Hepatocyte (in vitro differentiated cells): ENCODE results near the gene B3GAT1. TPM values are rescaled to one million over a fixed set of nuclear protein-coding genes. Genes with fewer than 3 reads are reported as not detected.
"Not testable (repeated sequence)": the region's sequence is repeated elsewhere in the genome, so short reads cannot be mapped to it uniquely, and the experiment has no call there.

Experiments used
- DNase-seq: peaks from one replicate; pipeline ENCODE4 v3.0.0-alpha.2; 2016; ENCODE audit warnings: low spot score
- H2AFZ ChIP-seq: fragments of 200-600 bp; sonication (generic); 2 replicates; pipeline ENCODE4 v1.6.0; 2016; ENCODE audit warnings: antibody characterized with exemption, mild to moderate bottlenecking
- H3K27ac ChIP-seq: fragments of 200-600 bp; sonication (generic); 2 replicates; pipeline ENCODE4 v1.5.1; 2016; ENCODE audit warnings: mild to moderate bottlenecking
- H3K27me3 ChIP-seq: fragments of 200-600 bp; sonication (generic); 2 replicates; pipeline ENCODE4 v1.6.1; 2016
- H3K36me3 ChIP-seq: fragments of 200-600 bp; sonication (generic); replicated peaks from 2 replicates; pipeline ENCODE4 v1.5.1; 2016; ENCODE audit warnings: low read depth; ENCODE audit not compliant: insufficient read depth
- H3K4me1 ChIP-seq: fragments of 200-600 bp; sonication (generic); 2 replicates; pipeline ENCODE4 v1.5.1; 2016; ENCODE audit warnings: mild to moderate bottlenecking, moderate library complexity; ENCODE audit not compliant: insufficient read depth
- H3K4me2 ChIP-seq: fragments of 200-600 bp; sonication (generic); 2 replicates; pipeline ENCODE4 v1.6.0; 2016
- H3K4me3 ChIP-seq: fragments of 200-600 bp; sonication (generic); 2 replicates; pipeline ENCODE4 v1.5.1; 2016; ENCODE audit warnings: mild to moderate bottlenecking
- H3K79me2 ChIP-seq: fragments of 200-600 bp; sonication (generic); 2 replicates; pipeline ENCODE4 v1.6.0; 2017; ENCODE audit warnings: mild to moderate bottlenecking
- H3K9me2 ChIP-seq: fragments of 200-600 bp; sonication (generic); replicated peaks from 2 replicates; pipeline ENCODE4 v1.6.0; 2017; ENCODE audit warnings: mild to moderate bottlenecking; ENCODE audit not compliant: insufficient read depth
- H3K9me3 ChIP-seq: fragments of 200-600 bp; sonication (generic); 2 replicates; pipeline ENCODE4 v1.5.1; 2016; ENCODE audit warnings: low read depth, mild to moderate bottlenecking
- H4K20me1 ChIP-seq: fragments of 200-600 bp; sonication (generic); 2 replicates; pipeline ENCODE4 v1.6.0; 2016; ENCODE audit warnings: mild to moderate bottlenecking; ENCODE audit not compliant: insufficient read depth, poor library complexity, severe bottlenecking
- CTCF ChIP-seq: fragments of 200-600 bp; sonication (generic); IDR thresholded peaks from 2 replicates; pipeline ENCODE4 v1.5.1; 2016; ENCODE audit warnings: antibody characterized with exemption, mild to moderate bottlenecking; ENCODE audit not compliant: poor library complexity
- EZH2 ChIP-seq: fragments of 200-600 bp; sonication (generic); IDR thresholded peaks from 2 replicates; pipeline ENCODE4 v1.6.1; 2016; ENCODE audit warnings: antibody characterized with exemption, mild to moderate bottlenecking, borderline replicate concordance
- EZH2phosphoT487 ChIP-seq: fragments of 200-600 bp; sonication (generic); IDR thresholded peaks from one replicate; pipeline ENCODE4 v1.6.1; 2018; ENCODE audit warnings: antibody characterized with exemption, mild to moderate bottlenecking, low read depth, moderate library complexity; ENCODE audit not compliant: unreplicated experiment, severe bottlenecking
- WGBS: methylation state at CpG from one replicate; pipeline ENCODE4 v1.1.6; 2016; ENCODE audit warnings: low lambda C conversion rate; ENCODE audit errors: missing lambda C conversion rate; 5-methylcytosine and 5-hydroxymethylcytosine counted together
- polyA plus RNA-seq: library from polyadenylated mRNA; unstranded; fragments of >200 nt; fragmentation: Nextera tagmentation; extraction: Ambion mirVana; gene quantifications from 2 replicates; pipeline ENCODE4 v1.2.1, GENCODE V29; 2016
- total RNA-seq: library from RNA; depleted of rRNA; stranded (reverse); fragments of >200 nt; gene quantifications from 2 replicates; pipeline ENCODE4 v1.2.3, GENCODE V29; 2014

Gene B3GAT1
- total and polyA plus RNA-seq, 2 experiments from 2014 or later: 0.17 to 0.40 TPM

GRCh38 chr11:134346101-134346975, 65.7 kb downstream of the B3GAT1 start:
- no peaks in the 10 kb centered on the region for H3K9me3 ChIP-seq
- WGBS: 90% methylated on average over 22 of the region's 22 CpGs
- H3K27ac ChIP-seq: no peak overlapping the region
- H3K4me3 ChIP-seq: no peak overlapping the region
- H3K36me3 ChIP-seq: no peaks in the 10 kb centered on the region
- no peaks in the 10 kb centered on the region for H3K4me1 ChIP-seq
- no peaks in the 10 kb centered on the region for H3K79me2 ChIP-seq
- TF ChIP-seq EZH2phosphoT487 (no peak), CTCF (no peak), EZH2 (no peak)
- no peaks in the 10 kb centered on the region for H3K27me3 ChIP-seq
- no peaks in the 10 kb centered on the region for H3K9me2 ChIP-seq
- H3K4me2 ChIP-seq: no peak overlapping the region
- no peak overlapping the region for H2AFZ ChIP-seq
- H4K20me1 ChIP-seq: no peaks in the 10 kb centered on the region
- DNase-seq: no peak

DNA sequence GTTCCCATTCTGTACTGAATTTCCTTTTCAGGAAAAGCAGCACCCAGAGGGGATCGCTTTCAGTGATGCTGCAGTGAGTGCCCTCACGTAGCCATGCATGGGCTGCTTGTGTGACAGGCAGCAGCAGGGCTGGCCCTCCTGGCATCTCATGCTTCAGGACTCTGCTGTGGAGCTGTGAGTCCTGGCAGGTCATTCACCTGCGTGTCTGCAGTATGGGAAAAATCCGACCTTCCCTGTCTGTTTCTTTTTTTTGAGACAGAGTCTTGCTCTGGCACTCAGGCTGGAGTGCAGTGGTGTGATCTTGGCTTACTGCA, 66.8 kb downstream of the B3GAT1 start:
- H2AFZ ChIP-seq: no peak overlapping the region
- no peaks in the 10 kb centered on the region for H4K20me1 ChIP-seq
- no peaks in the 10 kb centered on the region for H3K9me3 ChIP-seq
- H3K4me1 ChIP-seq: no peaks in the 10 kb centered on the region
- no peaks in the 10 kb centered on the region for H3K9me2 ChIP-seq
- no peak for TF ChIP-seq EZH2phosphoT487
- no peak overlapping the region for H3K4me2 ChIP-seq
- H3K36me3 ChIP-seq: no peaks in the 10 kb centered on the region
- H3K79me2 ChIP-seq: no peaks in the 10 kb centered on the region
- no peaks in the 10 kb centered on the region for H3K27me3 ChIP-seq
- no peak for DNase-seq
- 85% methylated on average over 4 of the region's 4 CpGs for WGBS
- no peak overlapping the region for H3K4me3 ChIP-seq
- H3K27ac ChIP-seq: no peak overlapping the region

DNA sequence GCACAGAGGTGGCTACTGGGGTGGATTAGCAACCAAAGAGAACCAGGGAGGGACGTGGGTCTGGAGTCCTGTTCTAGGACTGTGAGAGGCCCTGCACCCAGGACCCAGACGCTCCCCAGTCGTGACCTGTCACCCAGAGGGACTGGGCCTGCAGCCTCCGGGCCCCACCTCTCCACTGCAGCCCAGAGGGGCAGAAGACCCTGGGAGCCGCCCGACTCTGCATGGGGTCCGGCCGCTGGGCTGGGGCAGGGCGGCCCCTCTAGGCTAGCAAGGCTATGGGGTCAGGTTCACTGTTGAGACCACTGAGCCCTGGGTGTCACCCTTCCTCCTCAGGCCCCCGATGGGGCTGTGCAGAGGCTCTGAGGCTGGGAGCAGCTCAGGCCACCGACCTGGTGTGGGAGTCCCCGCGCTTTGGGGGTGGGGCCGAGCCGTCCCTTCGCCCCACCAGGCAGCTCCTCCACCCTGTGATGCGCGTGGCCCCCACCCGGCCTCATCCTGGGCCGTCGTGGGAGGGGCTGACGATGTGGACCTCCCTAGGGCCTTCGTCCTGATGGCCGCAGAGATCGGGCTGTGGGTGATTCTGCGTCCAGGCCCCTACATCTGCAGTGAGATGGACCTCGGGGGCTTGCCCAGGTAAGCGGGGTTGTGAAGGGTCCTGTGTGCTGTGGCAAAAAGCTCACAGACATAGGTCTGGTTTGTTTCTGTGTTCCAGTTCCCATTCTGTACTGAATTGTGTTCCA, 67.4 kb downstream of the B3GAT1 start:
- not testable (repeated sequence) for H4K20me1 ChIP-seq, H3K9me2 ChIP-seq, H3K9me3 ChIP-seq, H3K27ac ChIP-seq, H3K4me2 ChIP-seq, H3K4me3 ChIP-seq, H3K4me1 ChIP-seq, DNase-seq, H2AFZ ChIP-seq, H3K27me3 ChIP-seq, H3K36me3 ChIP-seq, H3K79me2 ChIP-seq
- 90% methylated on average over 27 of the region's 28 CpGs for WGBS

- H3K4me1 ChIP-seq: no peaks in the 10 kb centered on the region
- H4K20me1 ChIP-seq: no peaks in the 10 kb centered on the region
- no peaks in the 10 kb centered on the region for H3K36me3 ChIP-seq
- no peak overlapping the region for H3K4me3 ChIP-seq
- no peak overlapping the region for H3K27ac ChIP-seq
- no peaks in the 10 kb centered on the region for H3K9me2 ChIP-seq
- no peaks in the 10 kb centered on the region for H3K9me3 ChIP-seq
- H3K79me2 ChIP-seq: no peaks in the 10 kb centered on the region
- no peaks in the 10 kb centered on the region for H3K27me3 ChIP-seq
- DNase-seq: no peak
- H3K4me2 ChIP-seq: no peak overlapping the region
- WGBS: 86% methylated on average over 15 of the region's 15 CpGs
- TF ChIP-seq EZH2: no peak
- no peak for TF ChIP-seq EZH2phosphoT487
- no peak for TF ChIP-seq CTCF
- no peak overlapping the region for H2AFZ ChIP-seq
Observed at GRCh38 chr11:134343646-134344045, 68.4 kb downstream of the B3GAT1 start.
